Measurements from ENCODE around the gene NR1D2. TPM values are rescaled to one million over a fixed set of nuclear protein-coding genes. Genes with fewer than 3 reads are reported as not detected.

Gene NR1D2
- total RNA-seq, 1 experiment from 2014 or later: 24.0 TPM

- Histone ChIP-seq H2BK120ac (ENCODE audit: low read depth, low read length, poor library complexity, severe bottlenecking) (no peak overlapping the region), H4K20me1 (ENCODE audit: control insufficient read depth, insufficient read depth, insufficient read length) (no peaks in the 10 kb centered on the region), H2AK5ac (ENCODE audit: insufficient read length, low read length) (no peak overlapping the region), H3K23ac (ENCODE audit: insufficient read length, low read depth, low read length) (no peak overlapping the region), H3K14ac (ENCODE audit: insufficient read depth, low read length) (no peak overlapping the region), H3K79me1 (ENCODE audit: insufficient read depth, low read depth, low read length, poor library complexity, severe bottlenecking) (peaks cover 3% of the 10 kb centered on the region), H3K56ac (ENCODE audit: insufficient read length, low read depth, low read length) (no peak overlapping the region), H3T11ph (ENCODE audit: low read length) (no peak overlapping the region), H2AFZ (ENCODE audit: low read length) (no peak overlapping the region), H3K27ac (ENCODE audit: insufficient read length, low read depth, low read length) (no peak overlapping the region), H4K91ac (ENCODE audit: insufficient read length, low read depth, low read length) (no peak overlapping the region), H3K4ac (ENCODE audit: low read depth, low read length) (no peak overlapping the region), H3K4me1 (ENCODE audit: insufficient read depth, low read length) (no peaks in the 10 kb centered on the region), H3K18ac (ENCODE audit: insufficient read length, low read depth, low read length) (no peak overlapping the region), H3K79me2 (ENCODE audit: insufficient read depth, low read length) (peaks cover 12% of the 10 kb centered on the region; the same call in 1 of the 2 replicates), H3K9me3 (ENCODE audit: control insufficient read depth, low read depth, low read length) (no peaks in the 10 kb centered on the region), H3K27me3 (ENCODE audit: insufficient read depth, low read length) (no peaks in the 10 kb centered on the region), H2BK20ac (ENCODE audit: low read depth, low read length, poor library complexity, severe bottlenecking) (no peak overlapping the region), H2BK5ac (ENCODE audit: insufficient read length, low read length) (no peak overlapping the region), H3K9ac (ENCODE audit: extremely low read depth, insufficient read length, low read length) (no peak overlapping the region), H3K4me2 (ENCODE audit: insufficient read depth, insufficient read length, low read length) (no peak overlapping the region), H4K5ac (ENCODE audit: insufficient read length, low read depth, low read length) (no peak overlapping the region), H2BK15ac (ENCODE audit: low read depth, low read length) (no peak overlapping the region), H3K23me2 (ENCODE audit: insufficient read length, low read depth, low read length, poor library complexity, severe bottlenecking) (no peaks in the 10 kb centered on the region), H4K8ac (replicated peaks; ENCODE audit: insufficient read length, low read depth, low read length) (no peak overlapping the region), H2BK12ac (ENCODE audit: insufficient read length, low read depth, low read length) (no peak overlapping the region)
- no CpG with 5 or more reads among the region's 1 CpG for WGBS (ENCODE audit: extremely low coverage, insufficient read length, low lambda C conversion rate)
- DNase-seq: no peak
- Mint-ChIP-seq H3K4me1 (peaks cover 0 to 13% of the 10 kb centered on the region in 2 experiments), H3K27ac (no peak overlapping the region), H3K9me3 (no peaks in the 10 kb centered on the region), H3K36me3 (ENCODE audit: insufficient read depth in 1 of 3, low read depth in 3 of 3) (peaks cover 10 to 40% (median 19%) of the 10 kb centered on the region in 3 experiments), H3K27me3 (ENCODE audit: low read depth) (no peaks in the 10 kb centered on the region), H3K4me3 (no peak overlapping the region)
- TF ChIP-seq, protein P1, sequence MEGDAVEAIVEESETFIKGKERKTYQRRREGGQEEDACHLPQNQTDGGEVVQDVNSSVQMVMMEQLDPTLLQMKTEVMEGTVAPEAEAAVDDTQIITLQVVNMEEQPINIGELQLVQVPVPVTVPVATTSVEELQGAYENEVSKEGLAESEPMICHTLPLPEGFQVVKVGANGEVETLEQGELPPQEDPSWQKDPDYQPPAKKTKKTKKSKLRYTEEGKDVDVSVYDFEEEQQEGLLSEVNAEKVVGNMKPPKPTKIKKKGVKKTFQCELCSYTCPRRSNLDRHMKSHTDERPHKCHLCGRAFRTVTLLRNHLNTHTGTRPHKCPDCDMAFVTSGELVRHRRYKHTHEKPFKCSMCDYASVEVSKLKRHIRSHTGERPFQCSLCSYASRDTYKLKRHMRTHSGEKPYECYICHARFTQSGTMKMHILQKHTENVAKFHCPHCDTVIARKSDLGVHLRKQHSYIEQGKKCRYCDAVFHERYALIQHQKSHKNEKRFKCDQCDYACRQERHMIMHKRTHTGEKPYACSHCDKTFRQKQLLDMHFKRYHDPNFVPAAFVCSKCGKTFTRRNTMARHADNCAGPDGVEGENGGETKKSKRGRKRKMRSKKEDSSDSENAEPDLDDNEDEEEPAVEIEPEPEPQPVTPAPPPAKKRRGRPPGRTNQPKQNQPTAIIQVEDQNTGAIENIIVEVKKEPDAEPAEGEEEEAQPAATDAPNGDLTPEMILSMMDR (conservative IDR thresholded peaks at IDR 0.05): no peak
Observed at GRCh38 chr3:23953523-23953922, 8.4 kb downstream of the NR1D2 start.
